Breast epithelium (tissue), 3 donors: ENCODE data around the gene SCGB2A2.

ENCODE experiments used
- CTCF ChIP-seq, 3 donors: fragments of 450-650 bp; IDR thresholded peaks; one replicate each; pipeline ENCODE4 v1.5.1; 2016 to 2017; ENCODE audit warnings: antibody characterized with exemption in 3 of 3, mild to moderate bottlenecking in 3 of 3, moderate library complexity in 3 of 3
- POLR2A ChIP-seq: fragments of 450-650 bp; IDR thresholded peaks from one replicate; pipeline ENCODE4 v1.6.1; 2016; ENCODE audit warnings: antibody characterized with exemption, mild to moderate bottlenecking, moderate library complexity
- POLR2AphosphoS5 ChIP-seq, 3 donors: sonication (generic); formaldehyde crosslinking; IDR thresholded peaks; one replicate each; pipeline ENCODE4 v1.6.1; 2017; ENCODE audit warnings: antibody characterized with exemption in 3 of 3

DNA sequence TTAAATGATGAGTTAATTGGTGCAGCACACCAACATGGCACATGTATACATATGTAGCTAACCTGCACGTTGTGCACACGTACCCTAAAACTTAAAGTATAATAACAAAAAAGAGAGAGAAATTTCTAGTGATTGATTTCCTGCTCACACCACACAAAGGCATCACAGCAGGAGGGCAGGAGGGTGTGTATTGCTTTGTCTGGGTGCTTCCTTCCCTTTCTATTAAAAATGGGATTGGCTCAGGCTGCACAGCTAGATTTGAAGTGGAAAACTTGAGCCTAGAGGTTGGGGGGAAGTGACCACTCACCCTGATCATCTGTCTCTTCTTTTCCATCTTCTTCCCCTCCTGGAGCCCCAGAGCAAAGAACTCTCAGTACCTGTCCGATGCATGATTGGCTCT, 28.9 kb upstream of the SCGB2A2 start:
- TF ChIP-seq POLR2A (no peak), POLR2AphosphoS5 (IDR thresholded peaks at IDR 0.05) (no peak), CTCF (IDR thresholded peaks at IDR 0.05) (no peak)
